WTC11 (cell line): ENCODE data around the gene CTTNBP2. TPM values are rescaled to one million over a fixed set of nuclear protein-coding genes. Genes with fewer than 3 reads are reported as not detected.

Experiments used
- ATAC-seq: fragments of 200-7000 bp; cut with Tn5 transposase; 2 replicates; pipeline ENCODE4 v1.10.0; 2021; ENCODE audit warnings: mild to moderate bottlenecking, moderate library complexity
- CTCF ChIA-PET: fragments of 300-600 bp; sonication (Branson Sonifier 250); formaldehyde crosslinking; loops from one replicate; lab custom pipeline; 2021; ENCODE audit warnings: antibody characterized with exemption; lab: Charles Lee
- POLR2A ChIA-PET: fragments of 350-600 bp; sonication (Branson Sonifier 250); formaldehyde crosslinking; loops from one replicate; lab custom pipeline; 2021; ENCODE audit warnings: antibody characterized with exemption; lab: Charles Lee
- DNase-seq: peaks from one replicate; pipeline ENCODE4 v3.0.0; 2021; ENCODE audit warnings: low spot score
- H3K27ac Mint-ChIP-seq: 2 replicates; pipeline ENCODE4 v1.8.0; 2021; ENCODE audit warnings: mixed read lengths
- H3K27me3 Mint-ChIP-seq: 2 replicates; pipeline ENCODE4 v1.8.0; 2021; ENCODE audit warnings: low read depth, mild to moderate bottlenecking, moderate library complexity, mixed read lengths
- H3K36me3 Mint-ChIP-seq: 2 replicates; pipeline ENCODE4 v1.8.0; 2021; ENCODE audit warnings: mixed read lengths
- H3K4me1 Mint-ChIP-seq: 2 replicates; pipeline ENCODE4 v1.8.0; 2022; ENCODE audit warnings: mixed read lengths
- H3K4me3 Mint-ChIP-seq: 2 replicates; pipeline ENCODE4 v1.8.0; 2021; ENCODE audit warnings: mild to moderate bottlenecking, moderate library complexity, mixed read lengths
- H3K9me3 Mint-ChIP-seq: 2 replicates; pipeline ENCODE4 v1.8.0; 2021; ENCODE audit warnings: mixed read lengths
- ATF1 ChIP-seq: sonication (generic); formaldehyde crosslinking; IDR thresholded peaks from 2 replicates; pipeline ENCODE4 v1.8.1; 2023; ENCODE audit warnings: mild to moderate bottlenecking, moderate library complexity, missing genetic modification reagents
- HMGA2 ChIP-seq: fragments of 250-450 bp; sonication (Bioruptor Pico); IDR thresholded peaks from 2 replicates; pipeline ENCODE4 v1.4.0; 2021; ENCODE audit warnings: mild to moderate bottlenecking, moderate library complexity
- IRF1 ChIP-seq: sonication (generic); formaldehyde crosslinking; IDR thresholded peaks from 2 replicates; pipeline ENCODE4 v1.8.0; 2023; ENCODE audit warnings: missing genetic modification reagents
- JUN ChIP-seq: sonication (generic); formaldehyde crosslinking; IDR thresholded peaks from 2 replicates; pipeline ENCODE4 v1.8.0; 2023; ENCODE audit warnings: mild to moderate bottlenecking, missing genetic modification reagents
- MXD4 ChIP-seq: fragments of 250-450 bp; sonication (Bioruptor Pico); IDR thresholded peaks from 2 replicates; pipeline ENCODE4 v1.8.0; 2021; ENCODE audit warnings: mild to moderate bottlenecking, moderate library complexity, borderline replicate concordance
- NFYB ChIP-seq: sonication (generic); formaldehyde crosslinking; conservative IDR thresholded peaks from 2 replicates; pipeline ENCODE4 v1.8.0; 2022; ENCODE audit warnings: low read depth, missing genetic modification reagents
- NR1H2 ChIP-seq: sonication (generic); formaldehyde crosslinking; IDR thresholded peaks from 2 replicates; pipeline ENCODE4 v1.9.0; 2021; ENCODE audit warnings: mild to moderate bottlenecking, moderate library complexity, missing genetic modification reagents
- PRDM15 ChIP-seq: sonication (generic); formaldehyde crosslinking; IDR thresholded peaks from 2 replicates; pipeline ENCODE4 v1.8.0; 2022; ENCODE audit warnings: missing genetic modification reagents
- RELA ChIP-seq: sonication (generic); formaldehyde crosslinking; IDR thresholded peaks from 2 replicates; pipeline ENCODE4 v1.8.1; 2022; ENCODE audit warnings: missing genetic modification reagents, mild to moderate bottlenecking, borderline replicate concordance
- SMAD3 ChIP-seq: sonication (generic); formaldehyde crosslinking; IDR thresholded peaks from 2 replicates; pipeline ENCODE4 v1.8.0; 2022; ENCODE audit warnings: missing genetic modification reagents, mild to moderate bottlenecking, borderline replicate concordance
- SOX15 ChIP-seq: fragments of 250-450 bp; sonication (Bioruptor Pico); IDR thresholded peaks from 2 replicates; pipeline ENCODE4 v1.9.0; 2021; ENCODE audit warnings: mild to moderate bottlenecking
- SP1 ChIP-seq: sonication (generic); formaldehyde crosslinking; conservative IDR thresholded peaks from 2 replicates; pipeline ENCODE4 v1.8.1; 2022; ENCODE audit warnings: missing genetic modification reagents
- STAT6 ChIP-seq: sonication (generic); formaldehyde crosslinking; conservative IDR thresholded peaks from 2 replicates; pipeline ENCODE4 v1.8.1; 2023; ENCODE audit warnings: mild to moderate bottlenecking, low read depth, missing genetic modification reagents, moderate library complexity
- TCF7 ChIP-seq: sonication (generic); formaldehyde crosslinking; IDR thresholded peaks from 2 replicates; pipeline ENCODE4 v1.8.0; 2022; ENCODE audit warnings: mild to moderate bottlenecking, low read depth, missing genetic modification reagents, moderate library complexity
- ZMAT4 ChIP-seq: fragments of 250-450 bp; sonication (Bioruptor Pico); IDR thresholded peaks from 2 replicates; pipeline ENCODE4 v1.9.0; 2021; ENCODE audit warnings: mild to moderate bottlenecking
- ZNF121 ChIP-seq: sonication (generic); formaldehyde crosslinking; IDR thresholded peaks from 2 replicates; pipeline ENCODE4 v1.8.0; 2023; ENCODE audit warnings: missing genetic modification reagents
- ZNF263 ChIP-seq: sonication (generic); formaldehyde crosslinking; IDR thresholded peaks from 2 replicates; pipeline ENCODE4 v1.8.1; 2022; ENCODE audit warnings: low read depth, mild to moderate bottlenecking, moderate library complexity, missing genetic modification reagents
- ZNF396 ChIP-seq: fragments of 250-450 bp; sonication (Bioruptor Pico); IDR thresholded peaks from 2 replicates; pipeline ENCODE4 v1.8.0; 2021; ENCODE audit warnings: mild to moderate bottlenecking, moderate library complexity, borderline replicate concordance
- ZNF671 ChIP-seq: fragments of 250-450 bp; sonication (Bioruptor Pico); IDR thresholded peaks from 2 replicates; pipeline ENCODE4 v1.8.0; 2021; ENCODE audit warnings: mild to moderate bottlenecking
- total RNA-seq: library from RNA; stranded (reverse); gene quantifications from 3 replicates; pipeline ENCODE4 v1.2.3, GENCODE V29; 2021
- TF ChIP-seq, protein P1 (sequence below): sonication (generic); formaldehyde crosslinking; IDR thresholded peaks from 2 replicates; pipeline ENCODE4 v1.8.1; 2022; ENCODE audit warnings: missing genetic modification reagents, borderline replicate concordance
- TF ChIP-seq, protein P2 (sequence below): sonication (generic); formaldehyde crosslinking; IDR thresholded peaks from 2 replicates; pipeline ENCODE4 v1.8.0; 2022; ENCODE audit warnings: mild to moderate bottlenecking, missing genetic modification reagents

CTTNBP2 gene
- total RNA-seq, 1 experiment from 2014 or later, result 22.1 TPM

DNA sequence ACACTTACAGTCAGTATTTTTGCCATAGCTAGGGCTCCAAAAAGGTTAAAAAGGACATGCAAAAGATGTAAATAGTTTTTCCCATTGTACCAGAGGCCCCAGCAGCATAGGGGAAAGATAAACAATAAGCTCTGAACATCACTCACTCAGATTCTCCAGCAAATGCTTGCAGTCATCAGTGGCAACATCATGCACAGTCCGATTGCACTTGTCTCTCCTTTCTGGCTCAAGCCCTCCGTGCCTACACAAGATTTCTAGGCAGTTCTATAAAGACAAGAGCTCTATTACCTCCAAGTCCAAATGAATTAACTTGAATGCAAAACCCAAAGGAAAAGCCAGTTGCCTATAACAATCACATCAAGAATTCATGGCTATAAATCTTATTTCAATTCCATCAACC is 106.3 kb downstream of the CTTNBP2 start (continued):
- TF ChIP-seq ZMAT4 (CRISPR knock-in tag) (no peak), SP1 (no peak), JUN (CRISPR knock-in tag) (no peak), SOX15 (no peak)
- TF ChIP-seq, all 79 proteins: peak for 0

DNA sequence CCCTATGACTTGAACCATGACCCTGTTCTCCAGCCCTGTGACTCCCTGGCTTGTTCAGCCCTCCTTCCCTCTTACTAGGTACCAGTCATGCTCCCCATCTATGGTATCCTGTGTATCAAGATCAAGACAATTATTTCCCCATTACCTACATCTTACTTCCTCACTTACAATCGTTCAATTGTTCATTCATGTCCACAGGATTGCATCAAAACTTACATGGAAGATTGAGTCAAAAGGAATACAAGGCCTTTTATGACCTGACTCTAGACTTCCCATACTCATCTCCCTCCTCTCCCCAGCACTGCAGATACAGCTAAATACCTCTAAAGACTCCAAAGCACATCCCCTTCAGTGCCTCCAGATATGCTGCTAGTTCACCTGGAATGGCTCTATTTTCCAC is 109.2 kb downstream of the CTTNBP2 start:
- DNase-seq (no peak), ATAC-seq (no peak)
- no peak overlapping the region for H3K27ac Mint-ChIP-seq
- ChIA-PET POLR2A (no interaction called here), CTCF (no interaction called here)
- H3K4me3 Mint-ChIP-seq, result no peak overlapping the region
- H3K4me1 Mint-ChIP-seq, result no peaks in the 10 kb centered on the region
- peaks cover 26% of the 10 kb centered on the region for H3K36me3 Mint-ChIP-seq
- no peaks in the 10 kb centered on the region for H3K9me3 Mint-ChIP-seq
- no peak for TF ChIP-seq IRF1 (CRISPR knock-in tag)
- no peak for TF ChIP-seq ZMAT4 (CRISPR knock-in tag)
- TF ChIP-seq JUN (CRISPR knock-in tag), result no peak
- no peak for TF ChIP-seq SOX15
- TF ChIP-seq NFYB (CRISPR knock-in tag), result no peak
- TF ChIP-seq, protein P1, sequence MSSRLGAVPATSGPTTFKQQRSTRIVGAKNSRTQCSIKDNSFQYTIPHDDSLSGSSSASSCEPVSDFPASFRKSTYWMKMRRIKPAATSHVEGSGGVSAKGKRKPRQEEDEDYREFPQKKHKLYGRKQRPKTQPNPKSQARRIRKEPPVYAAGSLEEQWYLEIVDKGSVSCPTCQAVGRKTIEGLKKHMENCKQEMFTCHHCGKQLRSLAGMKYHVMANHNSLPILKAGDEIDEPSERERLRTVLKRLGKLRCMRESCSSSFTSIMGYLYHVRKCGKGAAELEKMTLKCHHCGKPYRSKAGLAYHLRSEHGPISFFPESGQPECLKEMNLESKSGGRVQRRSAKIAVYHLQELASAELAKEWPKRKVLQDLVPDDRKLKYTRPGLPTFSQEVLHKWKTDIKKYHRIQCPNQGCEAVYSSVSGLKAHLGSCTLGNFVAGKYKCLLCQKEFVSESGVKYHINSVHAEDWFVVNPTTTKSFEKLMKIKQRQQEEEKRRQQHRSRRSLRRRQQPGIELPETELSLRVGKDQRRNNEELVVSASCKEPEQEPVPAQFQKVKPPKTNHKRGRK (CRISPR knock-in tag), result no peak
- no peak for TF ChIP-seq ZNF263 (CRISPR knock-in tag)
- TF ChIP-seq ZNF671, result no peak
- H3K27me3 Mint-ChIP-seq, result no peaks in the 10 kb centered on the region

- 0 out of 2 replicates have a peak overlapping the region, but pooled peaks have one; percentile 24 for H3K27ac Mint-ChIP-seq
- H3K36me3 Mint-ChIP-seq, result peaks cover 25% of the 10 kb centered on the region
- H3K4me1 Mint-ChIP-seq, result no peaks in the 10 kb centered on the region
- H3K27me3 Mint-ChIP-seq, result no peaks in the 10 kb centered on the region
- H3K4me3 Mint-ChIP-seq, result no peak overlapping the region
- ATAC-seq (no peak), DNase-seq (no peak)
- no peaks in the 10 kb centered on the region for H3K9me3 Mint-ChIP-seq
- ChIA-PET POLR2A (no interaction called here), CTCF (no interaction called here)
- TF ChIP-seq ZNF121 (CRISPR knock-in tag) (no peak), TCF7 (no peak), HMGA2 (CRISPR knock-in tag) (no peak), NR1H2 (CRISPR knock-in tag) (no peak), RELA (no peak), SMAD3 (CRISPR knock-in tag) (no peak), ZNF396 (no peak), IRF1 (CRISPR knock-in tag) (no peak), ATF1 (CRISPR knock-in tag) (no peak), STAT6 (no peak), MXD4 (CRISPR knock-in tag) (no peak), PRDM15 (CRISPR knock-in tag) (no peak)
- TF ChIP-seq, protein P2, sequence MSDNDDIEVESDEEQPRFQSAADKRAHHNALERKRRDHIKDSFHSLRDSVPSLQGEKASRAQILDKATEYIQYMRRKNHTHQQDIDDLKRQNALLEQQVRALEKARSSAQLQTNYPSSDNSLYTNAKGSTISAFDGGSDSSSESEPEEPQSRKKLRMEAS, result no peak
- TF ChIP-seq, protein P1 (CRISPR knock-in tag), result no peak
Measured at GRCh38 chr7:117762055-117762454, 111.2 kb downstream of the CTTNBP2 start.
